Muscle of arm (tissue), 12 donors: ENCODE results near the gene PHACTR1. TPM values are rescaled to one million over a fixed set of nuclear protein-coding genes. Genes with fewer than 3 reads are reported as not detected.

ENCODE experiments used
- DNase-seq: peaks from one replicate; pipeline ENCODE4 v3.0.0-alpha.2; 2013
- polyA plus RNA-seq, 12 donors: library from polyadenylated mRNA; unstranded; fragments of 120-200 nt; gene quantifications; one replicate each; pipeline ENCODE4 v1.2.1, GENCODE V29; 2013; ENCODE audit not compliant: insufficient read length in 12 of 12

The PHACTR1 gene
- polyA plus RNA-seq, 12 donors, result 4.1 to 25.6 (median 5.3) TPM; not detected in 1

DNA sequence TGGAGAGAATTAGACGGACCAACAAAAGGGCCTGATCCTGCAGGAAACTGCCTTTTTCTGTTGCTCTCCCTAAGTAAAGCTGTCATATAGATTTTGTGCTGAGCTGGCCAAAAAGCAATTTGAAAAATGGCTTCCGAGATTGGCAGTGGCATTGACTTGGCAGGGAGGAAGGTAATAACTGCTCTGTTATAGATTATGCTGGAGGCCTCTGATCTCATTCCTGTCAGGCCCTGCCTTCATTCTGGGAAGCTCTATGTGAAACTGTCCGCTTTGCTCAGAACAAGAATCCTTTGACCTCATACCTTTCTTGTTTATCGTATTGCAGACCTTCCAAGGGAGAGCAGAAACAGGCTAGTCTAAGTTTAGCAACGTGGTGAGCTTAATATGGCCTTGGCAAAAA is 234.4 kb downstream of the PHACTR1 start:
- peak; percentile 53 for DNase-seq

DNA sequence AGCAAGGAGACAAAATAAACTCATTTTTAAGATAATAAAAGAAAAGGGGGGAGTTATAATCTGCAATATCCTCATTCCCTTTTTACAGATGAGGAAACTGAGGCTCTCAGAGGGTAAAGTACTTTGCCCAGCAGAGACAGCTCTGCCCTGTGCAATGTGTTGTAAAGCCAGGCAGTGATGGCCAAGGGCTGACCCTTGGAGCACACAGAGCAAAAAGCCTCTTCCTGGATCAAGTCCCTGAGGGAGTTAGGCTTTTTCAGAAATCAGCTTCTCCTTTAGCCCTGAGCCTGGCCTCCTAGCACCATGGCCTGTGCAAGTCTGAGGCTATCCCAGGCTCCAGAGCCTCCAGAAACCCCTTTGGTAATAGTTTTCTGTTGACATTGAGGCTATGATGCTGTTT is 234.8 kb downstream of the PHACTR1 start:
- no peak for DNase-seq

DNA sequence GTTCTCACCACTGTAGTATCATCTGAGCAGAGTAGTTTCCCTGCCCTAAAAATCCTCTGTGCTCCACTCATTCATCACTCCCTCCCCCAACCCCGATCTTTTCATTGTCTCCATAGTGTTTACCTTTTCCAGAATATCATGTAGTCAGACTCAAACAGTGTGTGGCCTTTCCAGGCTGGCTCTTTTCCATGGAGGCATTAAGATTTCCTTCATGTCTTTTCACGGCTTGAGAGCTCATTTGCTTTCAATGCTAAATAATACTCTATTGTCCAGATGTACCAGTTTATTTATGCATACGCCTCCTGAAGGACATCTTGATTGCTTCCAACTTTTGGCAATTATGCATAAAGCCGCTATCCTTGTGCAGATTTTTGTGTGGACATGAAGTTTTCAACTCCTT is 235.8 kb downstream of the PHACTR1 start:
- no peak for DNase-seq

DNA sequence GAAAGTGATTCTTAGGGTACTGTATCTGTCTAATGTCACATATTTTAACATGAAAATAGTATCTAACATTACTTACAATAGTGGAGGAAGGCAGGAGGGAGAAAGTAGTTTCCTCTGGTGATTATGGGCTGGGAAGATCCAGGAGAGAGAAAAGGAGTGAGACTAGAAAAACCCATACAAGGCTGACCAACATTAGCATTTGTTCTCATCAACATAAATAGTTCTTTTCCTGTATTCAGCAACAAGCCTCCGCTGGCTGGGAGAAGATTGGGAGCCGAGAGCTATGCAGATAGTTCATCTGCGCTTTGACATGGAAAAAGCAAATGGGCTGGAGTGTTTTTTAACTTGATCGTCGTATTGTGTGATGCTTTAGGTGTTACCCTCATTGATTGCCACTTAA is 239.4 kb downstream of the PHACTR1 start:
- DNase-seq, result no peak

- DNase-seq, result no peak
Observed at GRCh38 chr6:12956991-12957320, 240.4 kb downstream of the PHACTR1 start.

GRCh38 chr6:12957321-12958051 is 240.9 kb downstream of the PHACTR1 start:
- DNase-seq, result peak; percentile 75

DNA sequence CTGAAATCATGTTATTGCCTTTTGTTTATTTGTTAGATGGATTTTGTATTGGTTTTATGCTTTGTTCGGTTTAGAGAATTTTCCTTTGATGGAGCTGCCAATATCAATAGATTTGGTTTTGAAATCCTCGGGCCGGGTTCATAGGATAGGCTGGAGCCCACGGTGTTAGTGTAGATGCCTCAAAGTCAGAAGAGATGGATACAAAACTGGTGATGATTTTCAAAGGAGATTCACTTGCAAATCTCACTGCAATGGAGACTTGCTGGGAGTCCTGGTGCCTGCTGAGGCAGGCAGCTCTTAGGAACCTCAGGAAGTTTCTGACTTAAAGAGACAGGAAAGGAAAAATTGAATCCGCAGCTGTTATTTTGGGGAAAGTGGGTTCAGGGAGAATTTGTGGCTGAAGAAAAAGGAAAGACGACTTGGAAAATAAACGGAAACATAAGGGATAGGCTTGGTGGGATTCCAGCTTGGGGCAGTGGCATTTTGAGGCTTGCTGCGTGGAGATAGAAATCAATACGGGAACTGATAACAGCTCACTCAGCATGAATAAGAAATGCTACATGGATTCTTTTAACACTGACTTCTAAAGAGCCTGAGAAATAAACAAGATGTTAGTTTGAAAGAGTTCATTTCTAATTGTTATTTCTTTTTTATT is 241.6 kb downstream of the PHACTR1 start:
- DNase-seq, result peak; percentile 23

DNA sequence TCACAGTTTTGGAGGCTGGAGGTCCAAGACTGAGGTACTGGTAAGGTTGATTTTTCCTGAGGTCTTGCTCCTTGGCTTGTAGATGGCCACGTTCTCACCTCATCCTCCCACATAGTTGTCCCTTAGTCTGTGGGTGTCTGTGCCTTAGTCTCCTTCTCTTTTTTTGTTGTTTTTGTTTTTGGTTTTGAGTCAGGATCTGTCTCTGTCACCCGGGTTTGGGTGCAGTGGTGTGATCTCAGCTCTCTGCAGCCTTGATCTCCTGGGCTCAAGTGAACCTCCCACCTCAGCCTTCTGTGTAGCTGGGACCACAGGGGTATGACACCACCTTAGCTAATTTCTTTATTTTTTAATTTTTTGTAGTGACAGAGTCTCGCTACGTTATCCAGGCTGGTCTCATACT is 245.2 kb downstream of the PHACTR1 start:
- no peak for DNase-seq

GRCh38 chr6:12962529-12962928 is 246.0 kb downstream of the PHACTR1 start:
- no peak for DNase-seq

GRCh38 chr6:12962987-12963386 is 246.4 kb downstream of the PHACTR1 start:
- DNase-seq, result no peak

GRCh38 chr6:12963567-12963966 is 247.0 kb downstream of the PHACTR1 start:
- no peak for DNase-seq

- DNase-seq, result peak; percentile 40
Observed at GRCh38 chr6:12967686-12968085, 251.1 kb downstream of the PHACTR1 start.

DNA sequence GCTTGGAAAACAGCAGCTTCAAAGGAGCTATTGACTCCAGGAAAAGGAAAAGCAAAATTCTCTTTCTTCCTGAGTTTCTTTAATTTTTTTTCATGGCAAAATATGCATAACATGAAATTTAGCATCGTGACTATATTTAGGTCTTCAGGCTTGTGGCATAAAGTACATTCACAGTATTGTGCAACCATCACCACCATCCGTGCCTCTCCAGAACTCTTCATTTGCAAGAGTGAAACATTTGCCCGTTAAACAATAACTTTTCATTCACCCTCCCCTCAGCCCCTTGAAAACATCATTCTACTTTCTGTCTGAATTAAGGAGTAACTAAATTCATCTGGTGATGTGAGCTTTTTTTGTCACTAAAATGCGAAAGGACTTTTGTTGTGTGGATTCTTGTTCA is 251.7 kb downstream of the PHACTR1 start:
- DNase-seq, result no peak

GRCh38 chr6:12968839-12969558 is 252.4 kb downstream of the PHACTR1 start:
- no peak for DNase-seq

- no peak for DNase-seq
Observed at GRCh38 chr6:12969966-12970365, 253.4 kb downstream of the PHACTR1 start.

GRCh38 chr6:12973386-12973785 is 256.8 kb downstream of the PHACTR1 start:
- peak; percentile 45 for DNase-seq

DNA sequence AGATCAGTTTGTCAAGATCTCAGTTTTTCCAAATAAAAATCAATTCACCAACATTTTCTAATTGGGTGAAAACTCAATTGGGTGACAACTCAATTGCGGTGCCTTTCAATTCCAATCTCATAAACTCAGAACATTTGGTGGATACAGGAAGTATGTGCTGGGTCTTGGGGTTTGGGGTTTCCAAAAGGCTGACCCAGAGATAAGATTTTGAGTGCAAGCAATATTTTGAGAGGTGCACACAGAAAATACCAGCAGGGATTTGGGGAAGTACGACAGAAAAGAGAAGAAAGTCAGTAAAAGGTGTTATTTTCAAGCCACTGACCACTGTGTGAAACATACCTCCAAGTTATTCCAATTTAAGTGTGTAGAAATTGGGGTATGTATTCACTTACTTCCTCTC is 258.0 kb downstream of the PHACTR1 start:
- no peak for DNase-seq

- no peak for DNase-seq
Observed at GRCh38 chr6:12976366-12976765, 259.8 kb downstream of the PHACTR1 start.

DNA sequence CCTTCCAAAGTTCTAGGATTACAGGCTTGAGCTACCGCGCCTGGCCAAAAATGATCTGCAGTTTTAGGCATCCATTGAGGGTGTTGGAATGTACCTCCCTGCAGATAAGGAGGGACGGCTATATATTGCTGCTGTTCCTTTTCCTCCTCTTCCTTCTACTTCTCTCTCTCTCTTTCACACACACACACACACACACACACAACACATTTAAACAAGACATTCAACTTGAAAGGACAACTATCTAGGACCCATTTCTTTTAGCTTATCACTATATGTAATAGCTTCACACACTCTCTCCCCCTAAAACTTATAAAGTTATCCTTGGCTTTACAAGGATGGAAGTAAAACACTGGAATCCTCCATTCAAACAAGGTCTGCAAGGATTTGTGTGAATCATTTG is 260.6 kb downstream of the PHACTR1 start:
- no peak for DNase-seq

- peak; percentile 83 for DNase-seq
Observed at GRCh38 chr6:12977806-12978205, 261.2 kb downstream of the PHACTR1 start.

DNA sequence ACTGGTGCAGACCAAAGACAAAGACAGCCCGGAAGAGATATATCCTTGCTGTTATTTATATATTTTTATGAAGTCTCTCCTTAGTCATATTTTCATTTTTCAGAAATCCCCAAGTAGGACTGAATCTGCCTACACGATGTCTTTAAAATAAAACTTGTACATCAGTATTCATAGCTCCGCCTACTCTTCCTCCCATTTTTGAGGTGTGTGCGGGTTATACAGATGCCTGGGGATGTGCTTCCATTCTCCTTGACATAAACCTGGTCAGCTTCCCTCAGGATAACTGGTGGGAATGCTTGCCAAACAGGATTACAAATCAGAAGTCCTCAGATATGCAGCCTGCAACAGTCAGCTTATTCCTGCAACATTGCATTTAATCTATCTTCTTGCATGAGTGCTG is 264.2 kb downstream of the PHACTR1 start:
- DNase-seq, result no peak

DNA sequence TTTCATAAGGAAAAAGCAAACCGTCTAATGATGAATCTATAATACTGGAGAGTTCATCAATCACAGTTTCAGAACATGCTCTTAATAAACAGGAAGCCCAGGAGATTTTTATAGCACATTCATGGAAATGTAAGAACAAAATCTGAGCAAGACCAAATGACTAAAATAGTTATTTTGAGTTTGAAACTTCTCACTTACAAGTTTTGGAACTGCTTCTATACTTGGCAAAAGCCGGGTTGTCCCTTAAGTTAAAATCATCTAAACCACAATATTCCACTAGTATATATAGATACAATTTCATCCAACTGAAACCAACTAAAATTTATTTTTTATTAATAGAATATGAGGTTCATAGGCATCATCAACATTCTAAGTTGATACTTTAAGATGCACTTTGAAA is 268.2 kb downstream of the PHACTR1 start:
- DNase-seq, result no peak

- no peak for DNase-seq
Observed at GRCh38 chr6:12987783-12988182, 271.2 kb downstream of the PHACTR1 start.
